GM10266 (cell line): ENCODE data around the gene HYOU1.

Experiments used
- DNase-seq: peaks from one replicate; pipeline ENCODE4 v3.0.0; 2012; ENCODE audit errors: extremely low spot score
- CTCF ChIP-seq: IDR thresholded peaks from 2 replicates; pipeline ENCODE4 v1.5.1; 2012; ENCODE audit warnings: mild to moderate bottlenecking, low read depth; ENCODE audit not compliant: control insufficient read depth, insufficient read depth; ENCODE audit errors: missing control alignments

Gene HYOU1

GRCh38 chr11:119081682-119082260 lies 24.8 kb upstream of the HYOU1 start:
- DNase-seq = no peak
- TF ChIP-seq CTCF = no peak

- TF ChIP-seq CTCF = no peak
- DNase-seq = no peak
Measured at GRCh38 chr11:119078675-119079420, 21.8 kb upstream of the HYOU1 start.

GRCh38 chr11:119077839-119078238 lies 20.8 kb upstream of the HYOU1 start:
- no peak for TF ChIP-seq CTCF
- no peak for DNase-seq

GRCh38 chr11:119067371-119068222 lies 10.6 kb upstream of the HYOU1 start, which contains the start of gene VPS11:
Gene VPS11, plus strand, starts transcription at chr11:119067818. Its CDS starts 6 bp downstream, at chr11:119067824.
- peak; percentile 97 for DNase-seq
- no peak for TF ChIP-seq CTCF

- TF ChIP-seq CTCF = peak; percentile 65
- peak; percentile 49 for DNase-seq
Measured at GRCh38 chr11:119065369-119065768, 8.4 kb upstream of the HYOU1 start.

- TF ChIP-seq CTCF = no peak
- DNase-seq = no peak
Measured at GRCh38 chr11:119062779-119063178, 5.8 kb upstream of the HYOU1 start.
